Measurements from ENCODE around the gene CTDSP2. TPM values are rescaled to one million over a fixed set of nuclear protein-coding genes. Genes with fewer than 3 reads are reported as not detected.

The CTDSP2 gene
- total and polyA plus RNA-seq, 2 of the 8 experiments (the other 6 are each of a cell fraction or from before 2014, with no cell fraction given), result 71.3 to 91.7 TPM

DNA sequence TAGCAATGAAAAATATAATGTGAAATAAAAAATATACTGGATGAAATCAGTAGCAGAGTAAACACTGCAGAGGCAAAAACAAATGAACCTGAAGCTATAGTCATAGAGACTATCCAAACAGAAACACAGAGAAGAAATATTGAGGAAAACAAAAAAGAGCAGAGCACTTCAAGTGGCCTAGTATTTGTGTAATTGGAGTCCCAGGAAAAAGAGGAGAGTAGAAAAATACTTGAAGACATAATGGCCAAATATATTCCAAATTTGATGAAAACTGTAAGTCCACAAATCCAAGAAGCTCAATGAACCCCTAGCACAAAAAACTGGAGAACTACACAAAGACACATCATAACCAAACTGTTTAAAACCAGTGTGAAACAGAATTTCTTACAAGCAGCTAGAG, 37.2 kb upstream of the CTDSP2 start:
- H3K4me3 ChIP-seq (ENCODE audit: extremely low read depth in 1 of 4, insufficient read depth in 2 of 4, low read depth in 3 of 4, low read length in 4 of 4), result no peak overlapping the region
- no peaks in the 10 kb centered on the region for H4K20me1 ChIP-seq (replicated peaks in 1 of 2; ENCODE audit: control insufficient read depth in 1 of 2, insufficient read depth in 2 of 2, low read length in 2 of 2)
- H3K79me2 ChIP-seq (ENCODE audit: control insufficient read depth in 1 of 2, insufficient read depth in 2 of 2, low read length in 2 of 2), result no peaks in the 10 kb centered on the region
- DNase-seq (ENCODE audit: low read depth in 1 of 2, low spot score in 2 of 2) (no peak), FAIRE-seq (no peak)
- H3K27me3 ChIP-seq (replicated peaks in 1 of 4; ENCODE audit: control insufficient read depth in 3 of 4, extremely low read depth in 1 of 4, insufficient read depth in 3 of 4, low read length in 3 of 4), result no peaks in the 10 kb centered on the region
- no peaks in the 10 kb centered on the region for H3K79me1 ChIP-seq (ENCODE audit: low read depth, low read length)
- peaks cover 3% of the 10 kb centered on the region; the same call in 1 of the 2 replicates for H3K23me2 ChIP-seq (ENCODE audit: low read depth, low read length)
- no peak overlapping the region for H3K23ac ChIP-seq (ENCODE audit: insufficient read length)
- no peak overlapping the region for H2AK5ac ChIP-seq (ENCODE audit: low read depth, low read length)
- no peak overlapping the region for H4K8ac ChIP-seq (ENCODE audit: extremely low read depth, insufficient read depth, low read length)
- H3K4me1 ChIP-seq (replicated peaks in 1 of 4; ENCODE audit: control insufficient read depth in 3 of 4, insufficient read depth in 4 of 4, low read length in 3 of 4), result peaks cover under 1 to 9% (median 7%) of the 10 kb centered on the region in 4 experiments
- H3K4me2 ChIP-seq (ENCODE audit: insufficient read depth in 1 of 2, low read depth in 2 of 2, low read length in 2 of 2), result no peak overlapping the region
- H3K14ac ChIP-seq (ENCODE audit: insufficient read length), result no peak overlapping the region
- no peak overlapping the region for H3K27ac ChIP-seq (ENCODE audit: low read depth, low read length)
- no peak overlapping the region for H2BK15ac ChIP-seq (ENCODE audit: low read length)
- H4K5ac ChIP-seq (ENCODE audit: insufficient read length, low read depth, low read length), result no peak overlapping the region
- H3K9me3 ChIP-seq (ENCODE audit: insufficient read depth in 2 of 2, low read depth in 1 of 2, low read length in 1 of 2), result peaks cover 0 to 3% of the 10 kb centered on the region in 2 experiments; a peak in 1 of 4 replicates
- ChIA-PET CTCF (ENCODE audit: partially characterized antibody) (interaction anchor here (0.7 to 4.0 kb wide), 5 partner anchors 10 to 99 kb away, joined by 3 to 19 read pairs (median 4); no protein-coding TSS in a partner anchor), POLR2A (ENCODE audit: partially characterized antibody) (interaction anchor here (1.5 to 2.1 kb wide), 2 partner anchors 15 to 37 kb away, joined by 3 to 8 read pairs; partner anchors contain the start of gene CTDSP2)
- H3K56ac ChIP-seq (replicated peaks; ENCODE audit: insufficient read length, low read depth, low read length), result no peak overlapping the region
- no peak overlapping the region for H3K9ac ChIP-seq (replicated peaks in 1 of 4; ENCODE audit: extremely low read depth in 1 of 4, low read depth in 3 of 4, low read length in 3 of 4)
- no peak overlapping the region for H3K18ac ChIP-seq (ENCODE audit: extremely low read depth, low read length)
- TF ChIP-seq, protein P1, sequence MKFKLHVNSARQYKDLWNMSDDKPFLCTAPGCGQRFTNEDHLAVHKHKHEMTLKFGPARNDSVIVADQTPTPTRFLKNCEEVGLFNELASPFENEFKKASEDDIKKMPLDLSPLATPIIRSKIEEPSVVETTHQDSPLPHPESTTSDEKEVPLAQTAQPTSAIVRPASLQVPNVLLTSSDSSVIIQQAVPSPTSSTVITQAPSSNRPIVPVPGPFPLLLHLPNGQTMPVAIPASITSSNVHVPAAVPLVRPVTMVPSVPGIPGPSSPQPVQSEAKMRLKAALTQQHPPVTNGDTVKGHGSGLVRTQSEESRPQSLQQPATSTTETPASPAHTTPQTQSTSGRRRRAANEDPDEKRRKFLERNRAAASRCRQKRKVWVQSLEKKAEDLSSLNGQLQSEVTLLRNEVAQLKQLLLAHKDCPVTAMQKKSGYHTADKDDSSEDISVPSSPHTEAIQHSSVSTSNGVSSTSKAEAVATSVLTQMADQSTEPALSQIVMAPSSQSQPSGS (IDR thresholded peaks at IDR 0.05; ENCODE audit: low read length), result no peak
- TF ChIP-seq GABPA (IDR thresholded peaks at IDR 0.05; ENCODE audit: borderline replicate concordance, insufficient read depth, low read length), result no peak
- TF ChIP-seq MAFK (IDR thresholded peaks at IDR 0.05; ENCODE audit: low read depth, low read length), result no peak
- no peak for TF ChIP-seq KDM1A (IDR thresholded peaks at IDR 0.05; ENCODE audit: borderline replicate concordance, low read length)
- TF ChIP-seq EP300 (IDR thresholded peaks at IDR 0.05; ENCODE audit: borderline replicate concordance in 1 of 2, low read depth in 2 of 2, low read length in 2 of 2), result no peak
- no peak for TF ChIP-seq KDM4A (IDR thresholded peaks at IDR 0.05; ENCODE audit: low read depth, low read length, severe bottlenecking)
- TF ChIP-seq NRF1 (IDR thresholded peaks at IDR 0.05; ENCODE audit: low read depth, low read length), result no peak
- no peak overlapping the region for H2AFZ ChIP-seq (ENCODE audit: low read length)
- H4K91ac ChIP-seq (replicated peaks; ENCODE audit: insufficient read length, low read length), result no peak overlapping the region
- H3K4ac ChIP-seq (replicated peaks; ENCODE audit: insufficient read length, low read depth, low read length), result no peak overlapping the region
- no peaks in the 10 kb centered on the region for H3K36me3 ChIP-seq (ENCODE audit: control insufficient read depth in 2 of 4, insufficient read depth in 4 of 4, low read length in 3 of 4)
- no peak overlapping the region for H2BK20ac ChIP-seq (ENCODE audit: low read length)
- no peak overlapping the region for H2BK120ac ChIP-seq (replicated peaks; ENCODE audit: low read depth, low read length)
- H2BK5ac ChIP-seq (ENCODE audit: low read depth, low read length), result no peak overlapping the region
- H2BK12ac ChIP-seq (ENCODE audit: low read depth, low read length), result no peak overlapping the region

All from H1 (cell line).